Body of pancreas (tissue), 4 donors: ENCODE results near the gene HAO1. TPM values are rescaled to one million over a fixed set of nuclear protein-coding genes. Genes with fewer than 3 reads are reported as not detected.

Experiments used
- ATAC-seq: fragments of 150-250 bp; one replicate; pipeline ENCODE4 v1.9.1; 2016
- DNase-seq, 4 donors: peaks; one replicate each; pipeline ENCODE4 v3.0.0-alpha.2; 2019
- H3K27ac ChIP-seq, 4 donors: fragments of 200-600 bp; sonication (generic); 1 replicate in 3 of 4; 2 replicates in 1 of 4; pipeline versions ENCODE4 v1.5.1 to v1.6.1; 2016 to 2019; ENCODE audit warnings: mild to moderate bottlenecking in 1 of 4, mixed read lengths in 1 of 4, moderate library complexity in 1 of 4
- H3K27me3 ChIP-seq, 2 donors: fragments of 200-600 bp; sonication (generic); one replicate each; pipeline ENCODE4 v1.6.0; 2016; ENCODE audit warnings: mild to moderate bottlenecking in 1 of 2
- H3K36me3 ChIP-seq, 2 donors: fragments of 200-600 bp; sonication (generic); replicated peaks in 1 of 2; 2 replicates each; pipeline ENCODE4 v1.5.1; 2016; ENCODE audit warnings: low read depth in 2 of 2; ENCODE audit not compliant: insufficient read depth in 1 of 2
- H3K4me1 ChIP-seq: fragments of 200-600 bp; sonication (generic); one replicate; pipeline ENCODE4 v1.6.0; 2016
- H3K4me3 ChIP-seq, 2 donors: fragments of 200-600 bp; sonication (generic); 1 replicate in 1 of 2; 2 replicates in 1 of 2; pipeline ENCODE4 v1.5.1; 2016 to 2019
- H3K9me3 ChIP-seq, 3 donors: fragments of 200-600 bp; sonication (generic); 1 replicate in 2 of 3; 2 replicates in 1 of 3; pipeline ENCODE4 v1.5.1; 2016
- POLR2A ChIP-seq, 3 donors: fragments of 450-650 bp; IDR thresholded peaks; one replicate each; pipeline ENCODE4 v1.6.1; 2016; ENCODE audit warnings: antibody characterized with exemption in 3 of 3, mild to moderate bottlenecking in 2 of 3
- WGBS, 2 donors: methylation state at CpG; one replicate each; pipeline ENCODE4 v1.1.5; 2017; 5-methylcytosine and 5-hydroxymethylcytosine counted together
- intact Hi-C: fragments of 100-400 bp; cut with DNase I; formaldehyde crosslinking; loops from one replicate; pipeline ENCODE4 v1.15.1; 2023
- total RNA-seq, 2 donors: library from RNA; depleted of rRNA; stranded (reverse); fragments of >200 nt; gene quantifications; one replicate each; pipeline ENCODE4 v1.1.0, GENCODE V29; 2016
- TF ChIP-seq, protein P1 (sequence below), 7 experiments: fragments of 450-650 bp in 4 of 7; fragments of 200-600 bp in 3 of 7; sonication (generic) in 3 of 7; IDR thresholded peaks; one replicate each; pipeline ENCODE4 v1.5.1; 2016 to 2019; ENCODE audit warnings: antibody characterized with exemption in 7 of 7

HAO1 gene
- total RNA-seq, 2 donors from 2014 or later = not detected

DNA sequence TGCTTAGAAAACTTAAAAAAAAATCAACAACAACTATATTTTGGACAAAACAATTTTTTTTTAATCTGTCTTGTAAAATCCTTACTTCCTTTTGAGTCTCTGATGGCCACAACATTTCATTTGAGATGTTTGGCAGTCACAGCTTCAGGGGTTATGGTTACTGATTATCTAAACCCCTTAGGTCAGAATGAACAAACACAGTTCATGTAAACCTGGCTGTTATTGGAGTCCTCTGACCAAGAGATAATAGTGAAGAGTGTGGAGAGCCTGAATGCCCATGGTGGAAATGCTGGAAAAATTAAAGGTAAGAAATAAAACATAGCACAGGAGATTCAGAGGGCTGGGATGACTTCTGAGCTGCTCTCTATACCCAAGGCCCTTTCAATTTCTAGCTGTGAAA lies 41.1 kb upstream of the HAO1 start:
- ATAC-seq (no peak), DNase-seq (no peak)
- H3K36me3 ChIP-seq = peaks cover 0 to 8% of the 10 kb centered on the region in 2 donors
- H3K27ac ChIP-seq = no peak overlapping the region
- intact Hi-C loops = no loop called here
- no peaks in the 10 kb centered on the region for H3K27me3 ChIP-seq
- TF ChIP-seq, protein P1, sequence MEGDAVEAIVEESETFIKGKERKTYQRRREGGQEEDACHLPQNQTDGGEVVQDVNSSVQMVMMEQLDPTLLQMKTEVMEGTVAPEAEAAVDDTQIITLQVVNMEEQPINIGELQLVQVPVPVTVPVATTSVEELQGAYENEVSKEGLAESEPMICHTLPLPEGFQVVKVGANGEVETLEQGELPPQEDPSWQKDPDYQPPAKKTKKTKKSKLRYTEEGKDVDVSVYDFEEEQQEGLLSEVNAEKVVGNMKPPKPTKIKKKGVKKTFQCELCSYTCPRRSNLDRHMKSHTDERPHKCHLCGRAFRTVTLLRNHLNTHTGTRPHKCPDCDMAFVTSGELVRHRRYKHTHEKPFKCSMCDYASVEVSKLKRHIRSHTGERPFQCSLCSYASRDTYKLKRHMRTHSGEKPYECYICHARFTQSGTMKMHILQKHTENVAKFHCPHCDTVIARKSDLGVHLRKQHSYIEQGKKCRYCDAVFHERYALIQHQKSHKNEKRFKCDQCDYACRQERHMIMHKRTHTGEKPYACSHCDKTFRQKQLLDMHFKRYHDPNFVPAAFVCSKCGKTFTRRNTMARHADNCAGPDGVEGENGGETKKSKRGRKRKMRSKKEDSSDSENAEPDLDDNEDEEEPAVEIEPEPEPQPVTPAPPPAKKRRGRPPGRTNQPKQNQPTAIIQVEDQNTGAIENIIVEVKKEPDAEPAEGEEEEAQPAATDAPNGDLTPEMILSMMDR (IDR thresholded peaks at IDR 0.05) = no peak
- no peak for TF ChIP-seq POLR2A (IDR thresholded peaks at IDR 0.05)
- H3K4me1 ChIP-seq = peaks cover 7% of the 10 kb centered on the region
- H3K9me3 ChIP-seq = no peaks in the 10 kb centered on the region
- H3K4me3 ChIP-seq = no peak overlapping the region

DNA sequence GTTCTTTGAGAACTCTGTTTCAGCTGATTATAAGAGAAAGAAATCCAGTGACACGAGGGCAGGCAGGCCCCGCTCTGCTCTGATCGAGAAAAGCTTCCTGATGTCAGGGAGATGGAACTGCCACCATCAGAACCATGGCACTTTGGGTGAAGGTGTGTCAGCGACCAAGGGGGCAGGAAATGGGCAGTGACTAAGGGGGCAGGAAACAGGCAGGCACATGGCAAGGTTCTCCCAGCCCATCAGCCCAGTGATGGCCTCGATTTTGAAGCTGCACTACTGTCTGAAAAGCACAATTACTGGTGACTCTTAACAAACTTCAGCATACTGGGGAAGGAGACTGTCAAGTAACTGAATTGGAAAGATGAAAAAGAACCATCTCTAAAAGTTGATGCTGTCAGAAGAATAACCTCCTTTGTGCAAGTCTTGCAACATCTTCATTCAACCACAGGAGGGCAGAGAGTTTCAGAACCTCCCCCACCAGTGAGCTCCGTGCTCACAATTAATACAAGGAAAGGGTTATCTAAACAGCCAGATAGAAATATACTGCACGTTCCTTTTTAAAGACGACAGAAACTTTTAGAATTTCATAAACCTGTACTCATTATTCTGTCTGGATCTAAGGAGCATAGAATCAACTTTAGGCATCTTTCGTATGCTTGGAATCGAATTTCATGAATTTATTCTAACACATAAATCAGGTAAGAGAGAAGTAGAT lies 40.2 kb upstream of the HAO1 start:
- Histone ChIP-seq H3K4me1 (peaks cover 7% of the 10 kb centered on the region), H3K36me3 (peaks cover 0 to 8% of the 10 kb centered on the region in 2 donors), H3K27me3 (no peaks in the 10 kb centered on the region), H3K4me3 (no peak overlapping the region), H3K27ac (no peak overlapping the region), H3K9me3 (no peaks in the 10 kb centered on the region)
- ATAC-seq (peak; percentile 38), DNase-seq (peak in 2 of 4 donors; percentile 10 to 17)
- 58 to 64% methylated on average over 10 of the region's 10 CpGs for WGBS, 2 donors
- TF ChIP-seq POLR2A (IDR thresholded peaks at IDR 0.05) = no peak
- TF ChIP-seq, protein P1 (IDR thresholded peaks at IDR 0.05) = peak in 6 of 7 experiments; percentile 23 to 38 (median 32)
- intact Hi-C loops = no loop called here

DNA sequence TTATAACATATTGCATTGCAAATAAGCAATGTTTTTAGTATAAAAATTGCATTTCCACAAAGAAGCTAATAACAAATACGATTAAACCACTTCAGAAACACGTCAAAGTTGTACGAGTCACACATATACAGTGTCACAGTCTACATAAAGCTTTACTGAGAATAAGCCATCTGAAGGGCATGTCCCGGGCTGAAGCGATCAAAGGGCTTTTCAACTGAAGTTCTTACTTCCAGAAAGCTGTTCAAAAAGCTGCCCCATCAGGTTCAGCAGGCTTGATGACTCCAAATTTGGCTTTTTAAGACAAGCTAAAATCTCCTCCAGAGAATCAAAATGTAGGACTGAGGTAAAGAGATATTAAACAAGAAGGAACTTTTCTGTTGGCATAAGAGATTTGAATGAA lies 37.5 kb upstream of the HAO1 start:
- Histone ChIP-seq H3K36me3 (peaks cover 0 to 6% of the 10 kb centered on the region in 2 donors), H3K27me3 (no peaks in the 10 kb centered on the region), H3K4me1 (peaks cover 7% of the 10 kb centered on the region), H3K9me3 (no peaks in the 10 kb centered on the region), H3K4me3 (no peak overlapping the region), H3K27ac (no peak overlapping the region)
- ATAC-seq = no peak
- TF ChIP-seq, protein P1 (IDR thresholded peaks at IDR 0.05) = no peak
- TF ChIP-seq POLR2A (IDR thresholded peaks at IDR 0.05) = no peak
- intact Hi-C loops = no loop called here
- WGBS, 2 donors = 91 to 94% methylated on average over 5 of the region's 5 CpGs
- DNase-seq = no peak

DNA sequence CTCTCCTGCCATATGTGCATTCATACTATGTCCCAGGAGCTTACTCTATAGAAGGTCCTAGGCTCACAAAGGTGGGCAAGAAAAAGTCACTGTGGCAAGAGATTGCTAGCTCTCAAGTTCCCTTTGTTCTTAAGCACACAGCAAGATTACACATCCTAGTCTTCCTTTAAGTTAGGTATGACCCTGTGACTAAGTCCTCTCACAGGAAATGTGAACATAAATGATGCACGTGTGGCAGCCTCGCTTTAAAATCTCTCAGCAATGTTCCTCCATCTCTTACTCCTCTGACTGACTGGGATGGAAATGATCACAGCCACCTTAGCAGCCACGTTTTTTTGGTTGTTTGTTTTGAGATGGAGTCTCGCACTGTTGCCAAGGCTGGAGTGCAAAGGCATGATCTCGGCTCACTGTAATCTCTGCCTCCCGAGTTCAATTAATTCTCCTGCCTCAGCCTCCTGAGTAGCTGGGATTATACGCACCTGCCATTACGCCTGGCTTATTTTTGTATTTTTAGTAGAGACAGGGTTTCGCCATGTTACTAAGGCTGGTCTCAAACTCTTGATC lies 35.7 kb upstream of the HAO1 start:
- intact Hi-C loops = no loop called here
- Histone ChIP-seq H3K27ac (no peak overlapping the region), H3K4me3 (no peak overlapping the region), H3K9me3 (no peaks in the 10 kb centered on the region), H3K4me1 (no peaks in the 10 kb centered on the region), H3K27me3 (no peaks in the 10 kb centered on the region), H3K36me3 (no peaks in the 10 kb centered on the region)
- DNase-seq (no peak), ATAC-seq (no peak)
- no peak for TF ChIP-seq POLR2A (IDR thresholded peaks at IDR 0.05)
- TF ChIP-seq, protein P1 (IDR thresholded peaks at IDR 0.05) = no peak
- 79 to 84% methylated on average over 9 of the region's 9 CpGs for WGBS, 2 donors
